IMR-90 (cell line): Measurements from ENCODE around the gene DLL1. TPM values are rescaled to one million over a fixed set of nuclear protein-coding genes. Genes with fewer than 3 reads are reported as not detected.

Experiments used
- ATAC-seq: fragments of 200-7000 bp; cut with Tn5 transposase; 2 replicates; pipeline ENCODE4 v1.9.1; 2020; ENCODE audit warnings: low read depth, mild to moderate bottlenecking, moderate library complexity
- BruUV-seq: library from RNA; stranded (reverse); fragments of 400-500 nt; replicated peaks from 2 replicates; lab custom pipeline; 2021; lab: Mats Ljungman, UMichigan
- CTCF ChIA-PET: fragments of 300-600 bp; formaldehyde crosslinking; extraction: SDS; loops from one replicate; lab custom pipeline; 2021; ENCODE audit warnings: antibody characterized with exemption; lab: Yijun Ruan, JAX
- POLR2A ChIA-PET: fragments of 300-600 bp; sonication (Branson Sonifier 250); formaldehyde crosslinking; loops from one replicate; lab custom pipeline; 2022; ENCODE audit warnings: antibody characterized with exemption; ENCODE audit not compliant: unreplicated experiment; lab: Charles Lee
- DNase-seq: peaks from one replicate; pipeline ENCODE4 v3.0.0; 2013
- H2AFZ ChIP-seq: replicated peaks from 2 replicates; pipeline ENCODE3; 2013; ENCODE audit warnings: low read length, mild to moderate bottlenecking; ENCODE audit not compliant: poor library complexity
- H2AK5ac ChIP-seq: 2 replicates; pipeline ENCODE4 v1.6.1; 2013; ENCODE audit warnings: low read depth, low read length, inconsistent platforms
- H2AK9ac ChIP-seq: replicated peaks from 2 replicates; pipeline ENCODE3; 2013; ENCODE audit warnings: mild to moderate bottlenecking, low read depth, low read length, moderate library complexity; ENCODE audit not compliant: poor library complexity
- H2BK120ac ChIP-seq: 2 replicates; pipeline ENCODE4 v1.6.1; 2013; ENCODE audit warnings: low read depth, low read length, inconsistent platforms
- H2BK15ac ChIP-seq: 3 replicates; pipeline ENCODE4 v1.6.1; 2013; ENCODE audit warnings: low read depth, low read length, inconsistent platforms
- H2BK20ac ChIP-seq: 2 replicates; pipeline ENCODE4 v1.6.1; 2013; ENCODE audit warnings: low read depth, mild to moderate bottlenecking, inconsistent platforms, low read length, moderate library complexity
- H2BK5ac ChIP-seq: 2 replicates; pipeline ENCODE4 v1.6.1; 2013; ENCODE audit warnings: mild to moderate bottlenecking, low read depth, low read length, inconsistent platforms; ENCODE audit not compliant: poor library complexity, severe bottlenecking
- H3K14ac ChIP-seq: replicated peaks from 2 replicates; pipeline ENCODE4 v1.6.1; 2013; ENCODE audit warnings: low read depth, low read length, inconsistent platforms
- H3K18ac ChIP-seq: 2 replicates; pipeline ENCODE4 v1.6.1; 2013; ENCODE audit warnings: low read depth, low read length, control low read depth
- H3K23ac ChIP-seq: 2 replicates; pipeline ENCODE4 v1.6.1; 2013; ENCODE audit warnings: low read depth, low read length, inconsistent platforms
- H3K27ac ChIP-seq: 2 replicates; pipeline ENCODE4 v1.5.1; 2013; ENCODE audit warnings: mild to moderate bottlenecking, control low read depth, low read length; ENCODE audit not compliant: insufficient read depth
- H3K27me3 ChIP-seq: 2 replicates; pipeline ENCODE4 v1.6.1; 2013; ENCODE audit warnings: low read length; ENCODE audit not compliant: control insufficient read depth, insufficient read depth
- H3K36me3 ChIP-seq: 2 replicates; pipeline ENCODE4 v1.6.1; 2013; ENCODE audit warnings: low read length, mixed read lengths; ENCODE audit not compliant: control insufficient read depth, insufficient read depth
- H3K4ac ChIP-seq: 2 replicates; pipeline ENCODE4 v1.6.1; 2013; ENCODE audit warnings: low read depth, low read length, inconsistent platforms
- H3K4me1 ChIP-seq: 2 replicates; pipeline ENCODE4 v1.6.1; 2013; ENCODE audit warnings: low read length, mixed read lengths; ENCODE audit not compliant: control insufficient read depth, insufficient read depth
- H3K4me2 ChIP-seq: 2 replicates; pipeline ENCODE4 v1.6.1; 2013; ENCODE audit warnings: low read depth, mild to moderate bottlenecking, control low read depth, low read length, moderate library complexity
- H3K4me3 ChIP-seq: 2 replicates; pipeline ENCODE4 v1.5.1; 2013; ENCODE audit warnings: low read depth, mild to moderate bottlenecking, control low read depth, low read length, moderate library complexity; ENCODE audit not compliant: insufficient read depth
- H3K56ac ChIP-seq: 2 replicates; pipeline ENCODE4 v1.6.1; 2013; ENCODE audit warnings: low read length, inconsistent platforms; ENCODE audit not compliant: insufficient read depth; ENCODE audit errors: extremely low read depth
- H3K79me1 ChIP-seq, 2 experiments: 2 replicates each; pipeline ENCODE4 v1.6.1; 2013; ENCODE audit warnings: low read length in 2 of 2, inconsistent platforms in 1 of 2, low read depth in 1 of 2
- H3K9ac ChIP-seq: 2 replicates; pipeline ENCODE4 v1.6.1; 2013; ENCODE audit warnings: low read depth, low read length, control low read depth
- H3K9me1 ChIP-seq: 2 replicates; pipeline ENCODE4 v1.6.1; 2013; ENCODE audit warnings: low read length, inconsistent platforms; ENCODE audit not compliant: insufficient read depth
- H3K9me3 ChIP-seq: 2 replicates; pipeline ENCODE4 v1.6.1; 2013; ENCODE audit warnings: low read length; ENCODE audit not compliant: control insufficient read depth, insufficient read depth
- H4K20me1 ChIP-seq: 2 replicates; pipeline ENCODE4 v1.6.1; 2013; ENCODE audit warnings: low read length, inconsistent platforms; ENCODE audit not compliant: insufficient read depth
- H4K5ac ChIP-seq: 2 replicates; pipeline ENCODE4 v1.6.1; 2013; ENCODE audit warnings: mild to moderate bottlenecking, low read depth, low read length, control low read depth
- H4K8ac ChIP-seq, 2 experiments: 2 replicates each; pipeline ENCODE4 v1.6.1; 2013; ENCODE audit warnings: low read depth in 2 of 2, low read length in 2 of 2, control low read depth in 1 of 2, inconsistent platforms in 1 of 2
- H4K91ac ChIP-seq: 2 replicates; pipeline ENCODE4 v1.6.1; 2013; ENCODE audit warnings: low read depth, low read length, inconsistent platforms; ENCODE audit not compliant: insufficient read depth
- BHLHE40 ChIP-seq: fragments of 150-350 bp; IDR thresholded peaks from 2 replicates; pipeline ENCODE4 v1.6.1; 2016; ENCODE audit warnings: mild to moderate bottlenecking, low read depth, low read length
- WGBS, 2 experiments: methylation state at CpG; one replicate each; pipeline versions ENCODE4 v1.1.5 to v1.1.7; 2013; ENCODE audit warnings: missing lambda C conversion rate in 2 of 2; ENCODE audit not compliant: insufficient read length in 1 of 2; ENCODE audit errors: extremely low coverage in 2 of 2; 5-methylcytosine and 5-hydroxymethylcytosine counted together
- dilution Hi-C: fragments of 300-500 bp; cut with HindIII; formaldehyde crosslinking; loops from one replicate; pipeline ENCODE4 v1.14.3; 2018; ENCODE audit warnings: low sequenced_read_pairs; ENCODE audit not compliant: unreplicated experiment
- in situ Hi-C: fragments of 300-500 bp; cut with MboI; formaldehyde crosslinking; loops from 3 replicates; pipeline ENCODE4 v1.14.3; 2019; ENCODE audit warnings: low sequenced_read_pairs, inconsistent platforms, mixed read lengths
- intact Hi-C: fragments of 100-400 bp; cut with micrococcal nuclease; formaldehyde crosslinking; loops from 2 replicates; pipeline ENCODE4 v1.10.0; 2022
- polyA plus RNA-seq, 3 experiments: library from polyadenylated mRNA; depleted of rRNA; stranded (reverse); fragments of >200 nt; gene quantifications; 2 replicates each; pipeline ENCODE4 v1.2.3, GENCODE V29; 2012; ENCODE audit warnings: low replicate concordance in 1 of 3
- total RNA-seq: library from RNA; depleted of rRNA; stranded (reverse); fragments of >200 nt; gene quantifications from 2 replicates; pipeline ENCODE4 v1.2.3, GENCODE V29; 2012

The DLL1 gene
- total and polyA plus RNA-seq, 2 of the 4 experiments (the other 2 are of a cell fraction) = under 0.01 to 0.31 TPM

DNA sequence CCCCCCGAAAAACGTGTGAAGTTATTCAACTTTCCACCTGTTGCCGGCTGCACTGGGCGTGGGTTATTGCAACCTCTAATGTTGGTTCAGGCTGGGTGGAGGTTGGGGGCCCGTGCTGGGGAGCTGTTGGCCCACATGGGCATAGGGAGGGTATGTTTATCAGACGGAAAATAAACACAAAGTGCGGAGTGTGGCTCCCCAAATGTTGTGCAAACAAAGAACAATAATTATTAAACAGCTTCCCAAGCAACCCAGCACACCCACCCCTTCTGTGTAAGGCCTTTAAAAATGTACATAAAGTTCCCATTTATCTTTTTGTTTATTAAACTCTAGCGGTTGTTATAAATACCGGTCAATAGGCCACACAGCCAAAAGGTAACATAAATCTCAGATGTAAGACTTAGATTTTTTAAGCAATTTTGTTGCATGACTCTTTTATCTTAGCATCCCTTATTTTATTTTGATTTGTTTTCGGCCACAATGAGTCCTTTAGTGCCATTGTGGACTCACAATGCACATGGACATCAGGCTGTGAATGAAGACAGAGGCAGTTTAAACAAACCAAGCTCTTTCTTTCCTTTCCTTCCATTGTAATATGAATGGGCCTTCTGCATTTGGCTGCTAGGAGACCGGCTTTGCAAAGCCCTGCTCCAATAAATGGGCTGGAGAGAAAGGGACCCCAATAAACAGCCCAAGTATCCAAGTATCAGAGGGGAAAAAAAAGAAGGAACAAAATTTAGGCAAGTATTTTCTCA, 6.9 kb upstream of the DLL1 start:
- Histone ChIP-seq H2BK15ac (no peak overlapping the region), H4K8ac (no peak overlapping the region), H2AK5ac (no peak overlapping the region), H2BK20ac (no peak overlapping the region), H3K4me1 (peaks cover 4% of the 10 kb centered on the region; the same call in 1 of the 2 replicates), H3K56ac (no peak overlapping the region), H3K23ac (no peak overlapping the region), H4K91ac (no peak overlapping the region), H3K79me1 (no peaks in the 10 kb centered on the region), H2BK120ac (no peak overlapping the region), H3K4ac (no peak overlapping the region), H4K20me1 (no peaks in the 10 kb centered on the region; the same call in 1 of the 2 replicates), H3K18ac (no peak overlapping the region), H3K14ac (no peak overlapping the region), H3K4me3 (no peak overlapping the region), H3K27me3 (peaks cover 60% of the 10 kb centered on the region), H3K9me3 (peaks cover 11% of the 10 kb centered on the region; the same call in 1 of the 2 replicates), H3K4me2 (no peak overlapping the region), H3K27ac (no peak overlapping the region), H2AK9ac (no peak overlapping the region), H3K36me3 (no peaks in the 10 kb centered on the region), H3K9ac (no peak overlapping the region), H2BK5ac (no peak overlapping the region), H3K9me1 (peaks cover 7% of the 10 kb centered on the region; the same call in 1 of the 2 replicates), H2AFZ (no peak overlapping the region), H4K5ac (no peak overlapping the region)
- BruUV-seq = no TSS peak
- WGBS, 2 experiments = no CpG with 5 or more reads among the region's 11 CpGs
- intact Hi-C loops (loop anchor here (10.0 kb wide), 1 partner anchor 463 kb away; no protein-coding TSS in a partner anchor), dilution Hi-C loops (no loop called here), in situ Hi-C loops (no loop called here)
- TF ChIP-seq BHLHE40 = no peak
- POLR2A ChIA-PET = no interaction called here
- DNase-seq = no peak
- ATAC-seq = no peak
- CTCF ChIA-PET = no interaction called here
